Karpas-422 (cell line): Measurements from ENCODE around the gene PYCR2. TPM values are rescaled to one million over a fixed set of nuclear protein-coding genes. Genes with fewer than 3 reads are reported as not detected.

ENCODE experiments used
- small RNA-seq: library from RNA; depleted of rRNA; stranded (forward); fragments of <200 nt; gene quantifications from one replicate; pipeline ENCODE3, GENCODE V24; 2014
- total RNA-seq: library from RNA; depleted of rRNA; stranded (reverse); fragments of >200 nt; shearing (Covaris generic); gene quantifications from 2 replicates; pipeline ENCODE4 v1.2.3, GENCODE V29; 2014; ENCODE audit warnings: low replicate concordance; rRNA removed

Gene PYCR2
- total RNA-seq, 1 experiment from 2014 or later = 57.0 TPM

Small RNA genes lying within 50 kb of the gene (small RNA-seq; reads per million reads assigned to genes)
- gene AL117348.1 = not detected
- not detected for gene NDUFA3P3

Other genes starting within 250 kb of the PYCR2 start
- gene SRP9, start 146.4 kb downstream of the PYCR2 start, total RNA-seq = 105 and 245 TPM in 2 replicates
- 0.63 and 3.2 TPM in 2 replicates for gene EPHX1, start 114.1 kb downstream of the PYCR2 start, total RNA-seq
- 4.1 and 4.8 TPM in 2 replicates for gene TMEM63A, start 41.9 kb downstream of the PYCR2 start, total RNA-seq
- gene LEFTY1, start 35.1 kb downstream of the PYCR2 start, total RNA-seq = 0.40 TPM in 1 of 2 replicates, not detected in the other
- gene LEFTY2, start 17.0 kb upstream of the PYCR2 start, total RNA-seq = not detected in 2 replicates
- gene SDE2, start 75.1 kb upstream of the PYCR2 start, total RNA-seq = 15.7 and 21.8 TPM in 2 replicates
- 236 and 436 TPM in 2 replicates for gene H3-3A, start 138.5 kb upstream of the PYCR2 start, total RNA-seq